Colonic mucosa (tissue), 4 donors: ENCODE measurements around the gene HMGCS1. TPM values are rescaled to one million over a fixed set of nuclear protein-coding genes. Genes with fewer than 3 reads are reported as not detected.

Source experiments
- DNase-seq: peaks from one replicate; pipeline ENCODE4 v3.0.0-alpha.2; 2020
- H3K27ac ChIP-seq: fragments of 200-600 bp; one replicate; pipeline ENCODE4 v1.8.0; 2021
- H3K27me3 ChIP-seq: fragments of 200-600 bp; one replicate; pipeline ENCODE4 v1.8.0; 2021
- H3K36me3 ChIP-seq: fragments of 200-600 bp; one replicate; pipeline ENCODE4 v1.8.0; 2021
- H3K4me1 ChIP-seq: fragments of 200-600 bp; one replicate; pipeline ENCODE4 v1.8.0; 2021; ENCODE audit warnings: mild to moderate bottlenecking
- H3K4me3 ChIP-seq: fragments of 200-600 bp; one replicate; pipeline ENCODE4 v1.8.0; 2021
- H3K9ac ChIP-seq, 2 donors: one replicate each; pipeline ENCODE4 v1.7.0; 2013; ENCODE audit warnings: control low read depth in 2 of 2, low read depth in 2 of 2, low read length in 2 of 2
- H3K9me3 ChIP-seq: fragments of 200-600 bp; one replicate; pipeline ENCODE4 v1.8.0; 2021
- CTCF ChIP-seq: fragments of 200-600 bp; IDR thresholded peaks from one replicate; pipeline ENCODE4 v1.8.0; 2022; ENCODE audit warnings: antibody characterized with exemption, mild to moderate bottlenecking
- intact Hi-C: fragments of 100-400 bp; cut with DNase I; formaldehyde crosslinking; loops from one replicate; pipeline ENCODE4 v1.14.1; 2022
- total RNA-seq, 2 donors: library from RNA; stranded (reverse); fragmentation: NEBNext Ultra II Directional in 1 of 2; extraction: Animal tissue kit (Norgen Biotek cat#: 25700) in 1 of 2; gene quantifications; one replicate each; pipeline ENCODE4 v1.2.1, GENCODE V29; 2021
- donor health status: healthy.
- donor health status: DM: no; HTN: no; CAD: no.
- donor health status: DM: no; HTN: no; CAD: no.

The HMGCS1 gene
- total RNA-seq, 2 donors from 2014 or later, result 95.1 to 498 TPM

- TF ChIP-seq CTCF, result no peak
- Histone ChIP-seq H3K4me3 (no peak overlapping the region), H3K27ac (no peak overlapping the region), H3K4me1 (no peaks in the 10 kb centered on the region), H3K27me3 (no peaks in the 10 kb centered on the region), H3K9ac (no peak overlapping the region), H3K36me3 (peaks cover 17% of the 10 kb centered on the region), H3K9me3 (no peaks in the 10 kb centered on the region)
- intact Hi-C loops, result no loop called here
- no peak for DNase-seq
Measured at GRCh38 chr5:43288269-43288831, 24.9 kb downstream of the HMGCS1 start.

DNA sequence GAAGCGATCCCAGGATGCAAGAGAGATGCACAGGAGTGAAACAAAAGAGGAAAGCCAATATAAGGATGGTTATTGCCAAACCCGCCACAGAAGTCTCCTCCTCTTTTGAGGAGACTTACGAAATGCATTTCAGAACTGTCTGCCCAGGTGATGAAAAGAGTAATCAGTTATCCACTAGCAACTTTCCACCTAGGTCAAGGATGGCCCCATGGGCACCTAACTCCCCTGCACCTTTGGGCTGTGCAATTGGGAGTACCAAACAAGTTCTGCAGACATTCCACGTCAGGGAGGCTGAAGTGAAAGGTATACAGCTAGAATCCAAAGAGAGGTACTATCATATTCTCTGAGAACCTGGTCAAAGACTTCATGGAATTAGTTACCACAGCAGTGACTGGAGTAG is 25.7 kb downstream of the HMGCS1 start:
- no peaks in the 10 kb centered on the region for H3K9me3 ChIP-seq
- intact Hi-C loops, result no loop called here
- H3K27me3 ChIP-seq, result no peaks in the 10 kb centered on the region
- H3K9ac ChIP-seq, result no peak overlapping the region
- H3K4me1 ChIP-seq, result no peaks in the 10 kb centered on the region
- peaks cover 12% of the 10 kb centered on the region for H3K36me3 ChIP-seq
- no peak for DNase-seq
- H3K27ac ChIP-seq, result no peak overlapping the region
- TF ChIP-seq CTCF, result no peak
- H3K4me3 ChIP-seq, result no peak overlapping the region

DNA sequence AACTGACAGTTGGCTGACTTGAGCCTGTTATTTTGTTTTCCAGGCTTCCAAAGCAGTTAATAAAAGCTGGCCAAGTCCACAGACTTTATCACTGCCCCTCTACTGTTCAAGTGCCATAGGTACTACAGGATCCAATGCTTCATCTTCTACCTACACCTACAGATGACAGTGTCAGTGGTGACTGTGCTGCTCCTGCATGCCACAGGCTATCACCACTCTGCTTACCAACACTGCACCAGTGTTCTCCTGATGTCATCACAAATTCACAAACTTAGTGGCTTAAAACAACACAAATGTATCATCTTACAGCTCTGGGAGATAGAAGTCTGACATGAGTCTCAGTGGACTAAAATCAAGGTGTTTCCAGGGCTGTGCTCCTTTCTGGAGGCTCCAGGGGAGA is 26.6 kb downstream of the HMGCS1 start:
- no peak for DNase-seq
- no peak overlapping the region for H3K9ac ChIP-seq
- no peaks in the 10 kb centered on the region for H3K4me1 ChIP-seq
- H3K27ac ChIP-seq, result no peak overlapping the region
- no peak for TF ChIP-seq CTCF
- no peaks in the 10 kb centered on the region for H3K9me3 ChIP-seq
- intact Hi-C loops, result no loop called here
- H3K4me3 ChIP-seq, result no peak overlapping the region
- peaks cover 4% of the 10 kb centered on the region for H3K36me3 ChIP-seq
- no peaks in the 10 kb centered on the region for H3K27me3 ChIP-seq

GRCh38 chr5:43281840-43282658 is 31.2 kb downstream of the HMGCS1 start:
- DNase-seq, result no peak
- no peak for TF ChIP-seq CTCF
- Histone ChIP-seq H3K9me3 (no peaks in the 10 kb centered on the region), H3K4me1 (no peaks in the 10 kb centered on the region), H3K27me3 (no peaks in the 10 kb centered on the region), H3K36me3 (no peaks in the 10 kb centered on the region), H3K9ac (no peak overlapping the region), H3K27ac (no peak overlapping the region), H3K4me3 (no peak overlapping the region)
- intact Hi-C loops, result no loop called here

- H3K9me3 ChIP-seq, result no peaks in the 10 kb centered on the region
- H3K9ac ChIP-seq, result no peak overlapping the region
- DNase-seq, result no peak
- H3K36me3 ChIP-seq, result no peaks in the 10 kb centered on the region
- no peaks in the 10 kb centered on the region for H3K27me3 ChIP-seq
- H3K27ac ChIP-seq, result no peak overlapping the region
- intact Hi-C loops, result no loop called here
- no peaks in the 10 kb centered on the region for H3K4me1 ChIP-seq
- H3K4me3 ChIP-seq, result no peak overlapping the region
- TF ChIP-seq CTCF, result no peak
Measured at GRCh38 chr5:43279548-43280274, 33.5 kb downstream of the HMGCS1 start.
